HG02840 (cell line): Measurements from ENCODE around the gene OTX1.
"Not testable (repeated sequence)": the region's sequence is repeated elsewhere in the genome, so short reads cannot be mapped to it uniquely, and the experiment has no call there.

Experiments used
- ATAC-seq: cut with Tn5 transposase; IDR thresholded peaks from one replicate; pipeline ENCODE4 v1.9.1; 2021; ENCODE audit warnings: mild to moderate bottlenecking, moderate library complexity, moderate number of reproducible peaks; ENCODE audit not compliant: unreplicated experiment, low FRiP score

OTX1 gene

DNA sequence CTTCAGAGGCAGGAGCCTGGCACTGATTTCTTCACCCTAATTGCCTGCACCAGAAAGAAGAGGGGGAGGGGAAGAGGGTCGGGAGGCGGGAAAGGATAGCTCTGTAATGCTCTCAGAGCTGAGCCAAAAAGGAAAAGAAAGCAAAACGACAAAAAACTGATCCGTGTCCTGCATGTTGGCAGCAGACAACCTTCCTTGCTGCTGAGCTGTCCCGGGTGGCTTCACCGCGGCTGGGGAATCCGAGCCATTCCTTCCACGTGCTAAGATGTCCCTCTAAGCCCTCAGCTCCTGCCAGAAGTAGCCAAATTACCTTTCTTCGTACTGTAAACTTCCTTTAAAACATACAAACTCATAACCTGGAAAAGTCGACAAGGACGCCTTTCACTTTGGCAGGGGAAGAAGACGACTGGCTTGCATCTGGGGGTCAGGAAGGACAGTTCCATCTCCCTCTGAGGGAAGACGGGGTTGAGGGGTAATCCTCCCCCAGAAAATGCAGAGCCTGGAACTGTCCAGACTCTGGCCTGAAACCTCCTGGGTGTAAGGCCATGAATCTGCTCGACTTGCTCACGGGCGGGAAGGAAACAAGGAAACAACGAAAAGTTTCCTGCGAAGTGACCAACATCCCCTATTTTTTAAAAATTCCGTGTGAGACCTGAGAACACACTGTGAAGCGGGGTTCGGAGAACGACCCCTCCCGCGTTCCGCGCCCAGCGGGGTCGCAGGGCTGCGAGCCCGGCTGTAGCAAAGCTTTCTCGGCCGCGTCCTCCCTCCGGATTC lies 7.7 kb downstream of the OTX1 start:
- ATAC-seq, result no peak

DNA sequence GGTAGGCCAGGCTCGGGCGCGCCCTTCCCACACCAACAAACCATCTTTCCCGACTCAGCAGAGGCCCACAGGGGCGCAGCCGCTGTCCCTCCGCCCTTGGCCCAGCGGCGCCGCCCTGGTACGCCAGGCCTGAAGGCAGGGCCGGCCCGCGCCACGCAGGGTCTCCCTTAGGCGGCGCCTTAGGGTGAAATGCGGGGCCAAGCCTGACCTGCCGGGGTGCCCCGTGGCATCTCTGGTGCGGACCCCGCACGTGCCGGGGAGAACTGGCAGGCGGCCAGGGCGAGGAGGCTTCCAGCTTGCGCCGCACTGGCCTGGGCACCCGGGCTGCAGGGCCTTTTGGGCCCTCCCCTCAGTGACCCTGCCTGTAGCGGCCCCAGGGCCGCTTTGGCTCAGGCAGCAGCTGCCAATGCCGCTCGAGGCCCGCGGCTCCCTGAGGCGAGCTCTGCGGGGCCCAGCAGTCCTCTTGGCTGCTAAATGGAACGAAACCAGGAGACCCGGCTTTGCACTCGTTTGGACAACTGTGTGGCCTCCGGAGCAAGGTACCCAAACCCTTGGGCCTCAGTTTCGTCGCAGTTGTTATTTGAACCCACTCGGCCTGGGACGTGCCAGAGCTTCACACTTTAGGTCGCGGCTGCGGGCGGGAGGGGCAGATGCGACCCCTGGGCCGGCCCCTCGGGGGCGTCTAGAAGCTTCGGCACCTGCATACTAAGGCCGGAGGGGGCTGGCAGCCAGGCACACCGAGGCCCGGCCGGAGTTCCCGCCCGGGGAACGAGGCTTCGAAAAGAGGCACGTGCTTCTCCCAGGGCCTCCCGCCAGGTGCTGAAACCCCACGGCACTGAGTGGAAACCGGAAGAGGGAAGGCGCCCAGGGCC lies 8.5 kb downstream of the OTX1 start:
- no peak for ATAC-seq

DNA sequence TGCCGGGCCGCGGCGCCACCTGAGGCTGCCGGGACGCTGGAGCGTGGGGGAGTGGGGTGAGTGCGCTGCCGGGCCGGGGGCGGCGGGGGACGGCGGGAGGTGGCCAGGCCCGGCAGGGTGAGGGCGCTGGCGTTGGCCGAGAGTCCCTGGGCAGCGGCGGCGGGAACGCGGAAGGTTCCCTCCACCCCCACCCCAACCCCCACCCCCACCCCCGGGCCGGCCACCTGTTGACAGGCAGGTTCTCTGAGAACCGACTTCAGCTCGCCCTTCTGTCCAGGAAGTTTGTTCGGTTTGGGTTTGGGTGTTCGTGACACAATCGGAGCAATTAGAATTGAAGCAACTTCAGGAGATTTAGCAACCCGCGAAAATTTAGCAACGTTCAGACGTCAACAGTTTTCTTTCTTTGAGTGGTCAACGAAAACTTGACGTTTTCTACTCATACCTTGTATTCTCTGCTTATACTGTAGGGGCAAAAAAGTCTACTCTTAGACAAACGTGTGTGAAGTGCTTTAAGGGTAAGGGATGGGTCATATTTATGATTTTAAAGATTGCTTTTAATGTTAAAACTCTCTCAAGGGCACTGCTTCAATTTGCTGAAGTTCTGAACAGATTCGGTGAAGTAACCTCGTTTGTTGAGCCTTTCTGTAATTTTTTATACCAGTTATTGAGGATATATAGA lies 9.3 kb downstream of the OTX1 start:
- ATAC-seq, result no peak

DNA sequence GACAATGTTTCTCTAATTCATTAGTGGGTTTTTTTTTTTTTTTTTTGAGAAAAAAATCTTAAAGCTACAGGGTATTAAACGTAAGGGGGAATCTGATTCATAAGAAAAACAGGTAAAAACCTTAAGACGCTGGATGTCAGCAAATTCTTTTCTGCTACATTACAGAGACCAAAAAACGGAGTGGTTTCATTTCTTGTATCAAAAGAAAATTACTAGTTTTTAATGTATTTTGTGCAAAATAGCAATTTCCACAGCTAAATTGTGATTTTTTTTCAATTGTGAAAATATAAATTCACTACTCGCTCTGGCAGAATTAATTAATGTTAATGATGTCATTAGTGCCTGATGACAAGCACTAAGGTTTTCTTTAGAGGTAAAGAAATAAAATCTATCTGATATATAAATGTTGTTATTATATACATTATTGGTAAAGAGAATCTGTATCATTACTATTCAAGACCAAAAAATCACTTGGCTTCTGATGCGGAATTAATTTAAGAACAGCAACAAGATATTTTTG lies 9.9 kb downstream of the OTX1 start:
- ATAC-seq, result no peak

DNA sequence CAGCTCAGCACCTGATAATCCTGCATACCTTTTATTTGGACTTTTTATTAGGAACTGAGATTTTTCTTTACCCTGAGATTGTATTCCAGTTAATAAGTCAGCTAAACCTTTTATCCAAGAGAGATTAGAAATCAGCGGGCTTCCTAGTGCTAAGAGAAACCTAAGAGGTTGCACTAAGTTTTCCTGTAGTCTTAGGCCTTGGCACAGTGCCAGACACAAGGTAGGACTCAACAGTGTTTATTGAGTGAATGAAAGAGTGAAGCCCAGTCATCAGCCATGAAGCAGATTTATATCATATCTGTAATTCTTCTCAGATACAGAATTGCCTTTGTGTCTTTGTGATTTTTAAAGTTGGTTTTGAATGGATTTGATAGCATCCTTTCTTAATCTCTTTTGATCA lies 13.6 kb downstream of the OTX1 start:
- no peak for ATAC-seq

DNA sequence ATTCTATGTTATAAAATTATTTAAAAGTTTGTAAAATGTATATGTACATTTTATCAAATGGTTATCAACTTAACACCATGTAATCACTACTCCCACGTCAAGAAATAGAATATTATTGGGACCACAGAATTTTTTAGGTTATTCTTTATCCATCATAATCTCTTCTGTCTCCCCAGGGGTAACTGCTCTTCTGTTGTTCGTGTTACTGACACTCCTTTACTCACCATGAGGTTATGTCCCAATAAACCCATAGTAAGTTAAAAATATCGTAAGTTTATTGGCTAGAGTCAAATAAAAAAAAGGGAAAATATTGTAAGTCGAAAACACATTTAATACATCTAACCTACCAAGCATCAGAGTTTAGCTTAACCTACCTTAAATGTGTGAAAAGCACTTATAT lies 14.0 kb downstream of the OTX1 start:
- no peak for ATAC-seq

DNA sequence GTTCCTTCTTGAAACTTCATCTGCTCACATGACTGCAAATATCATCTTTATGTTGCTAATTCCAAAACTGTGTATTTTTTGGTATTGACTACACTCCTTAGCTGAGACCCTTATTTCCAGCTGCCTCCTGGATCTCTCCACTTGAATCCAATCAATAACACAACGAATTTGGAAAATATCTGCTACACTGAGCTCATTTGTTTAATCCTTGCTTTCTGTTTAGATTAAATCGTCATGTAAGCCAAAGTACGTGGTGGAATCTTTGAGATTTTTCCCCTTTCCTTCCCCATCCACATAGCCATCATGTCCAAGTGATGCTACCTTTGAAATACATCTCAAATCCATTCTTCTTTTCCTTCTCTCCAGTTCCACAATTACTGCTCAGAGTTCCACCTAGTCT lies 15.6 kb downstream of the OTX1 start:
- ATAC-seq, result no peak

DNA sequence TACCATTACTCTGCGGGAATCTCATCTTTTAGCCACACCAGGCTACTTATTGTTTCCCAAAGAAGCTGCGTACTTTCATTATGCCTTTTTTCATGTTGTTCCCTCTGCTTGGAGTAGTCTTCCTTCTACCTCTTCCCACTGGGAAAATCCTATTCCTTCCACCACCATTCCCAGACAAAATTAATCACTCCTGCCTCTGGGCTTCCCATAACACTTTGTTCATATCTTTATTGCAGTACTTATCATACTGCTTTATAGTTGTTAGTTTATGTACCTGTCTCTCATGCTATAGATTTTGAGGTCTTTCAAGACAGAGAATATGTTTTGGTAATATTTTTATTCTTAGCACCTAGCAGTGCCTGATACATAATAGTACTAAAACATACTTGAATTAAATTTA lies 16.2 kb downstream of the OTX1 start:
- ATAC-seq, result no peak

DNA sequence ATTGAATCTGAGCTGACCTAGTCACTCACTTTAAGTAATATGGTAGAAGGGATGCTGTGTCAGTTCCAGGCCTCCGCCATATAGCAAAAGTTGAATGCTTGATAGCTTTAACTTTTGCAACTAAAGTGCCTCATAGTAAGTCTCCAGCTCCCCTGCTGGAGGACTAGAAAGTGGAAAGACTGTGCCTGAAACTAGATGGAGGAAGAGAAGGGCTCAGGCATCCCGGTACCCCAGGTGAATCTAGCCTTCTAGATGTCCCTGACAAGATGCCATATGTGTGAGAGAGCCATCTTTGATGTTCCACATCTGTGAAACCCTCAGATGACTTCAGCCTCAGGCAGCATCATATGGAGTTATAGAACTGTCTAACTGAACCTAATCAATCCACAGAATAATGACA lies 21.0 kb downstream of the OTX1 start:
- no peak for ATAC-seq

DNA sequence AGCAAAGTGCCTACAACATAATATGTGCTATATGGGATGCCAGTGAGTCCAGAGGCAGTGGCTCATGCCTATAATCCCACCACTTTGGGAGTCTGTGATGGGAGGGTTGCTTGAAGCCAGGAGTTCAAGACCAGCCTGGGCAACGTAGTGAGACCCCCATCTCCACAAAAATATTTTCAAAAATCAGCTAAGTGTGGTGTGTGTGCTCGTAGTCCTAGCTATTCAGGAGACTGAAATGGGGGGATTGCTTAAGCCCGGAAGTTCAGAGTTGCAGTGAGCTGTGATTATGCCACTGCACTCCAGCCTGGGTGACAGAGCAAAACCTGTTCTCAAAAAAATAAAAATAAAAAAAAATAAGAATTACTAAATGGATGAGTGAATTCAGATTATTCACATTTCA lies 23.4 kb downstream of the OTX1 start:
- no peak for ATAC-seq

DNA sequence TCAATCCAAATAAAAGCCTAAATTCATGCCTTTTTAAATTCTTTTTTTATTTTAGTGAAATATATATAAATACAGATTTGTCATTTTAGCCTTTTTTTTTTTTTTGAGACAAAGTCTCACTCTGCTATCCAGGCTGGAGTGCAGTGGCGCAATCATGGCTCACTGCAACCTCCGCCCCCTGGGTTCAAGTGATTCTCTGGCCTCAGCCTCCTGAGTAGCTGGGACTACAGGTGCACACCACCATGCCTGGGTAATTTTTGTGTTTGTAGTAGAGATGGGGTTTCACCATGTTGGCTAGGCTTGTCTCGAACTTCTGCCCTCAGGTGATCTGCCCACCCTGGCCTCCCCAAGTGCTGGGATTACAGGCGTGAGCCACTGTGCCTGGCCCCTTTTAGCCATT lies 23.8 kb downstream of the OTX1 start:
- not testable (repeated sequence) for ATAC-seq

DNA sequence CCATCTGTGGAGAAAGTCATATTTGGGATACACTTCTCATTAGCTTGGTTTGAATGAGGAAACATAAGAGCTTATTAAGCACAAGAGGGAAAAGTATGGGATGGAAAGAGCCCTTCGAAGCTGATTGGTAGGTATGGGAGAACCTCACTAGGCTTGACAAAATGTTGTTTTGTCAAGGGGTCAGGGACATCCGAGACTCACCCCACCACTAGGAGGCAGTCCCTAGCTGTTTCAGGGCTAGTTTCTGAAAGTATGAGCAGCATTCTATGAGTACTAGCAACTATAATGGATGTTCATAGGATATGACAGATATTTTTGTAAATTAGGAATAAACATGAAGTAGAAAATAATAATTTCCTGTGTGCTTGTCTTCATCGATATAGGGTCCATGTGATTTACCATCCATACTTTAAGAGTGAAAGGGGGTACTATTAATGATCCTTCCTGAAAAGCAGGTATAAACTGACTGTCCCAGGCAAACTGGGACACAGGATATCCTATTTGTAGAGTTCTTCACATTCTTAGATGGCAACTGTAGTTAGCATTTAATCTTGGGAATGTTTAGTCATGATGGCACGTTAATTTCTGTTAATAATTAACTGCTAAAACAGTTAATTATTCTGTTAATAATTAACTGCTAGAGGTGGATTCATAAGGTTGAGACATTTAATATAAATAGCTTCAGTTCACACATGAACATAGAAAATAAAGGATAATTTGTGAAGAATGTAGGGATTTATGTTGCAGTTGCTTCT lies 28.4 kb downstream of the OTX1 start:
- no peak for ATAC-seq

DNA sequence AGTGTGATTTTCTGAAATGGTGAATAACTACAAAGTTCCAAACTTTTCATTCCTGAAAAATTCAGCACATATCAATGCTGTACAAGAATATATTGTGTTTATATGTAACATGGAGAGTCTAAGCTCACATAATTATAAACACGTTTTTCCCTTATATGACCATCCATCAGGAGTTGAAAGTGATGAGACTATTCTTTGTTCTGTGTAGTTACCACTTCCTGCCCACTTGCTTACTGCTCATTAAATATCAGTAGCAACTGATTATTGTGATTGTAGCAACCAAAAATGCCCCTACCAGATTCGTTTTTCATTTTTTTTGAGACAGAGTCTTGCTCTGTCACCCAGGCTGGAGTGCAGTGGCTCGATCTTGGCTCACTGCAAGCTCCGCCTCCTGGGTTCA lies 30.8 kb downstream of the OTX1 start:
- no peak for ATAC-seq

DNA sequence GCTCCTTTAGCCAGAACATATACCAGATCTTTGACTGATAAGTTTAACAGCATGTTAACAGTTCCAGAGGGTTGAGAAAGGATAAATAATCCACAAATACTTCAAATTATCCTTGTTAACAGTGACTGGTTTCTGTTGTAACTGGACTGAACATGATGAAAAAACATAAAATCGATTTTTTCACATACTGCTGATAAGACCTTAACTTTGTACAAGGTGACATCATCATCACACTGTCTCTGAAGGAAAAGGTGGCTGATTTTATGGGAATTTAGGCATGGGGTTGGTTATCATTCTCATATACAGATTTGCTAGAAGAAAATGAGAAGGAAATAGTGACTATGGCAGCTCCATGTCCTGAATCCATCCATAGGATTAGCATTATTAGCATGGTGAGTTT lies 36.1 kb downstream of the OTX1 start:
- no peak for ATAC-seq

DNA sequence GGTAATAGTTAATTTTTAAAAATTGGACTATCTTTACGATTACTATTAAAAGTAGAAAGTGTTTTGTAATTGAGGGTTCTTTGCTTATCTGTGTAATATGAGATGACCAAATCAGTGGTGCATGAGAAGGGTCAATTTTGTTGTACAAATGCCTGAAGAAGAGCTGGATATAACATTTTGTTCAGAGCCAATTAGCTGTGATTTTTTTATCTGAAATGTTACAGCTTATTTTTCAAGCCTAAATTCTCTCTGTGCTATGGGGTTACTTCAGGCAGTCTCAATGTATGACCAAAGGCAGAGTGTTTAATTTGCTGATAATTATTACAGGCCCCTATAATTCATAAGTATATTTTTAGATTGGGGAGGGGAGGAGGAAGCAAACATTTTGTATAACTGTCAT lies 41.8 kb downstream of the OTX1 start:
- ATAC-seq, result no peak

DNA sequence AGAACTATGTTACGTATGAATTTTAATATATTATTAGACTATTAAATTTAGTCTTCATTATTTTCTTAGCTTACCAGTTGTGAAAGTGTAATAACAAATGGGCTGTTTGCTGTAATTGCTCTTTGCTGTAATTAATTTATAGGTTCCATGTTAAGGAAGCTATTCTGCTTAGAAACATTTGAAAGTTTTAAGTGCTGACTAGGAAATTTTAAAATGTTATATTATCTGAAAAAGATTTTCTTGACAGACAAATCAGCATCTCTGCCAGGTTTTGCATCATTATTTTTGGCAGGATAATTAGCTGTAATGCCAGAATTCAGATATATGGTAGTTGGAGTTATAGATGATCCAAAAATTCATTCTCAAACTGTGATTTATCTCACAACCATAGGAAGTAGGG lies 42.2 kb downstream of the OTX1 start:
- no peak for ATAC-seq

DNA sequence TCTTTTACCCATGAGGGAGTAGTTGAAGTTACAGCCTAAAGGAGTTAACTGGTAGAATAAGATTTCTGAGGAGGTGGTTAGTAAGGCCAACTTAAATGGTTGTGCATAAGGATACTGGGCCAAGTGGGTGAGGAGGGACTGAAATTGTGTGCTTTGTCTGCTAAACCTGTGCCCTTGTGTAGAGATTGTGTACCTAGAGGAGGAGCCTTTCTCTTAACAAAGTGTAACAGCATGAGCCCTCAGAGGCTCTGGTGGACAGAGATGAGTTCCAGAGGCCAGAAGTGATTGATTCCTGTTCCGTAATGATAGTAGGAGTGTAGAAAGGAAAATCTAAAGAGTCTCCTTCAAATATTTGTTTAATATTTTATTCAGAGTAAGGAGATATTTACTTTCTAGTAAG lies 42.9 kb downstream of the OTX1 start:
- no peak for ATAC-seq

DNA sequence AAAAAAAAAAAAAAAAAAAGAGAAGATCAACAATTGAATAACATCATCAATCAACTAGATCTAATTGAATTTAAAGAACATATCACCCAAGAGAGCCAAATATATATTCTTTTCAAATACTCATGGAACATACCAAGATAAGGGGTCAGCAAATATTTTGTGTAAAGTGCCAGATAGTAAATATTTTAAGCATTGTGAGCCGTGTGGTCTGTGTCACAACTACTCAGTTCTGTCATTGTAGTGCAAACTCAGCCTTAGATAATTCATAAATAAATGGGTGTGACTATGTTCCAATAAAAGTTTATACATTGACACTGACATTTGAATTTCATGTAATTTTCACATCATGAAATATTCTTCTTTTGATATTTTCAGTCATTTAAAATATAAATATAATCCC lies 45.9 kb downstream of the OTX1 start:
- no peak for ATAC-seq

DNA sequence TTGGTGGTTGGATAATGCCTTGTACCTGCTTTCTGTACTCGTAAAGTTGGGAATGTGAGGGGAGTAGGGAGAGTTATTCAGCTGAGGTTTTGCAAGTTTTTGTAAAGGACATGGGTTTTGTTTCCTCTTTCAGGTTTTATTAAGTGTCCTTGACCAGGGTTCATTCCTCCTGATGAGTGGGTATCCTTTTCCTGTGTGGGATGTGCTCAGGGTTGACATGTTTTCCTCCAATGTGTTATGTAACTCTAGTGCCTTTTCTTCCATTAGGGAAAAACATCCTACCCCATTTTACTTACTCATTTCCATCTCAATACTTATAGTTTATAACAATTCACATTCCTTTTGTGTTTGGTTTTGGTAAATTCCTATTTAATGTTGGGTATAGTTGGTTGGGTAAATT lies 48.4 kb downstream of the OTX1 start:
- ATAC-seq, result no peak

DNA sequence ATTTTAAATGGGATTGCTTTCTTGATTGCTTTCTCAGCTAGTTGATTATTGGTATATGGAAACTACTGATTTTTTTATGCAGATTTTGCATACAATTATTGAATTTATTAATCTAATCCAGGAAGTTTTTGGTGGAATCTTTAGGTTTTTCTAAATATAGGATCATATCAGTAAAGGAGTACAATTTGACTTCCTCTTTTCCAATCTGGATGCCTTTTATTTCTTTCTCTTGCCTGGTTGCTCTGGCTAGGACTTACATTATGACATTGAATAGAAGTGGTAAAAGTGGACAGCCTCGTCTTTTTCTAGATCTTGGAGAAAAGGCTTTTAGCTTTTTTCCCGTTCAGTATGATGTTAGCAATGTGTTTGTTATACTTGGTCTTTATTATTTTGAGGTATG lies 51.3 kb downstream of the OTX1 start:
- no peak for ATAC-seq
